Adipose tissue (tissue), 3 donors: Measurements from ENCODE around the gene SORT1. TPM values are rescaled to one million over a fixed set of nuclear protein-coding genes. Genes with fewer than 3 reads are reported as not detected.
A peak's percentile ranks its signal among the peaks of the same experiment; 100 is the strongest.
"Not testable (repeated sequence)": the region's sequence is repeated elsewhere in the genome, so short reads cannot be mapped to it uniquely, and the experiment has no call there.

Experiments used
- H3K27ac ChIP-seq: one replicate; pipeline ENCODE4 v1.5.1; 2013; ENCODE audit warnings: low read depth, low read length
- WGBS, 3 donors: extraction: QIAGEN DNeasy Blood & Tissue Kit; methylation state at CpG; one replicate each; pipeline ENCODE4 v1.1.7; 2013; 5-methylcytosine and 5-hydroxymethylcytosine counted together
- polyA plus RNA-seq, 3 donors: library from polyadenylated mRNA; stranded (reverse); fragments of 200-250 nt; gene quantifications; one replicate each; pipeline ENCODE4 v1.2.3, GENCODE V29; 2013
- donor health status: healthy with polysubstance abuse.
- donor health status: Bipolar disorder and iron deficiency.
- donor health status: healthy.

The SORT1 gene
- polyA plus RNA-seq, 3 donors: 13.2 to 47.9 (median 24.6) TPM

DNA sequence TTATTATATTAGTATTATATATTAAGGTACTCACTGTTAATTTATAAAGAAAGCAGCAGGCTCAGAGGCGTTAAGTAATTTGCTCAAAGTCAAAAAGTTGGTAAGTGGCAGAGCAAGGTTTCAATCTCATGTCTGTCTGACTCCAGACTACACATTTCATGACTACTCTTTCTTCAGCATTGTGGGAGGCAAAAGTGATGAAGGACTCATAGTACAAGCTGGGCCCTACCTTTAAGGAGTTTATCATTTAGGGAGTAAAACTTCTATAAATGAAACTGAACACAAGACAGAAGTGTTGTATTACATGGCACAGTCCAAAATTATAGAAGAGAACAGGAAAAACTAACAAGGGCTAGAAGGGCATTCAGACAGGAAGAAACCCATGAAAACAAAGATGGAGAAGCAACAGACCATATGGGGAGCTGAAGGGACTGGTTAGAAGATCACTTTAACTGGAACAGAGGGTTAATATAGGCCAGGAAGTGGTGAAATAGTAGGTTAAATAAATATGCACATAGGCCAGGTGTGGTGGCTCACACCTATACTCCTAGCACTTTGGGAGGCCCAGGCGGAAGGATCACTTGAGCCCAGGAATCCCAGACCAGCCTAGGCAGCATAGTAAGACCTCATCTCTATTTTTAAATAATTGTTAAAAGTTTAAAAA, 11.5 kb downstream of the SORT1 start:
- 92 to 97% (median 96%) methylated on average over 2 of the region's 2 CpGs for WGBS, 3 donors
- peak overlapping the region; percentile 26 for H3K27ac ChIP-seq

DNA sequence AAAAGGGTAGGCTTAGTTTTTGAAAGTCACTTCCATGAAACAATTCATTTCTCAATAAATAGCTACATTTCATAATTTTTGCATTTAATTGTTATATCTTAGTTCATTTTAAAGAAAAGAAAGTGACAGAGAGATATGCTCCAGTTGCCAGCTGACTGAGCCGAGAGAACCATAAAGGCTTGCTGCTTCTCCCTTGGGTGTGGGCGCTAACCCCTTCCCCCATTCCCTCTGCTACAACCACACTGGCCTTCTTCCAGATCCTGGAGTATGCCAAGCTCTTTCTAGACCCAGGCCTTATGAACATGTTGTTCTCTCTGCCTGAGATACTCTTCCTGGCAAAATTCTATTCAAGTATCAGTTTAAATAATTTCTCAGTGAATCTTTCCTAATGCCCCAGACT, 12.3 kb downstream of the SORT1 start:
- H3K27ac ChIP-seq: no peak overlapping the region
- 65 to 70% (median 66%) methylated on average over 2 of the region's 2 CpGs for WGBS, 3 donors

DNA sequence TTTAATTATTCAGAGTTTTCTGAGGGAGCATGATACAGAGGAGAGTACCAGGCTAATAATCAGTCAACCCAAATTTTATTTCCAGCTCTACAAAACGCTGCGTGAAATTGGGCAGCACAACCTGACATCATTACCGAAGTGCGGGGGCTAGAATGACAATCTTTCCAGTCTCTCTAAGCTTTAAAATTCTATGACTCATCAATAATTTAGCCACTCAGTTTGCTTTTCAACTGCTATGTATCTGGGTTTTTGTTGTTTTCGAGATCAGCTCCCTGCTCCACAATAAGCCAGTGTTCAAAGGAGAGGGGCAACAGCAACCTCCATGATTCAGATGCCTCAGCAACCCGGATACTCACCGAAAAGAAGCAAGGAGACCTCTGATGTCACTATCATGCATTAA, 13.9 kb downstream of the SORT1 start:
- WGBS, 3 donors: 87 to 92% (median 90%) methylated on average over 7 of the region's 7 CpGs

DNA sequence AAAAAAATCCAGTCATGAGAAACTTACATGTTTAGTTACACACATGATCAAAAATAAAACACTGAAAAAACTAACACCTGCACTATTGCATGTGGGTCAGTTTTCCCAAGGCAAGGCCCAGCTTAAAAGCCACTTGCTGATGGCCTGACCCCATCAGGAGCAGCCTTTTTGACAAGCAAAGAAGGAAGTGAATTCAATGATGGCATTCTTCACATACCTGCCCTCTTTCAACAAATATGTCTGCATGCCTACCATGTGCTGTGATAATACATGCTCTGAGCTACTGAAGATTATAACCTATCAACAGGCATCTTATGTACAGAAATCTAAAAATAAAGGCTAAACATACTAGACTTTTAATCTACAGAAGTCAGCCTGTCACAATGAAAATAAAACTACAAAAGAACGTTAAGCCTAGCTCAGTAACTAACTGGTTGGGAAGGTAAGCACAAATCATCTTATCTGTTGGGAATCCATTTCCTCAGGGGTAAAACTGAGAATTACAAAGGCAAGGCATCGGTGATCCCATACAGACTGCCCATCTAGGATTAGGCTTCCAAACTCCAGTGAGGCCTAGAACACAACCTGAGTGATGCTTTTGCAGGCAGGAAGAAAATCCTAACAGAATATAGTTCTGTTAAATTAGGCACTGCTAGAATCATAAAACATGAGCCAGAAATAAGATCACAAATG, 14.5 kb downstream of the SORT1 start:
- no peak overlapping the region for H3K27ac ChIP-seq
- 50 to 85% (median 73%) methylated on average over 2 of the region's 2 CpGs for WGBS, 3 donors

More for the DNA sequence above, 13.9 kb downstream of the SORT1 start:
- no peak overlapping the region for H3K27ac ChIP-seq

DNA sequence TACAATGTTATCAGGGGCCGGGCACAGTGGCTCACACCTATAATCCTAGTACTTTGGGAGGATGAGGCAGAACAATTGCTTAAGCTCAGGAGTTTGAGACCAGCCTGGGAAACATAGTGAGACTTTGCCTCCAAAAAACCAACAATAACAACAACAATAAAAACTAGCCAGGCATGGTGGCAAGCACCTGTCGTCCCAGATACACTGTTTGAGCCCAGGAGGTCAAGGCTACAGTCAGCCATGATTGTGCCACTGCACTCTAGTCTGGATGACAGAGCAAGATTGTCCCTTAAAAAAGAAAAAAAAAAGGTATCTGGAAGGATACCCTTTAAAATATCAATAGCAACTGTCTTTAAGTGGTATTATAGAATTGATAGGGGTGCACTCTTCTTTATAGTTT, 16.1 kb downstream of the SORT1 start:
- WGBS, 3 donors: 69 to 94% (median 89%) methylated on average over 2 of the region's 2 CpGs
- no peak overlapping the region for H3K27ac ChIP-seq

DNA sequence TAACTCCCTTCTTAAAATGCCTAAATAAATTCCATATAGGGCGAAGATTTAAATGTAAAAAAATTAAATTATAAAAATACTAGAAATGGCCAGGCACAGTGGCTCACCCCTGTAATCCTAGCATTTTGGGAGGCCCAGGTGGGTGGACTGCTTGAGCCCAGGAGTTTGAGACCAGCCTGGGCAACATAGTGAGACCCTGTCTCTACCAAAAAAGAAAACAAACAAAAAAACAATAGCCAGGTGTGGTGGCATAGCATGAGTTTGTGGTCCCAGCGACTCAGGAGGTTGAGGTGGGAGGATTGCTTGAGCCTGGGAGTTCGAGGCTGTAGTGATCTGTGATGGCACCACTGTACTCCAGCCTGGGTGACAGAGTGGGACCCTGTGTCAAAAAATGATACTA, 17.8 kb downstream of the SORT1 start:
- H3K27ac ChIP-seq: no peak overlapping the region
- 93 to 95% (median 93%) methylated on average over 3 of the region's 3 CpGs for WGBS, 3 donors

DNA sequence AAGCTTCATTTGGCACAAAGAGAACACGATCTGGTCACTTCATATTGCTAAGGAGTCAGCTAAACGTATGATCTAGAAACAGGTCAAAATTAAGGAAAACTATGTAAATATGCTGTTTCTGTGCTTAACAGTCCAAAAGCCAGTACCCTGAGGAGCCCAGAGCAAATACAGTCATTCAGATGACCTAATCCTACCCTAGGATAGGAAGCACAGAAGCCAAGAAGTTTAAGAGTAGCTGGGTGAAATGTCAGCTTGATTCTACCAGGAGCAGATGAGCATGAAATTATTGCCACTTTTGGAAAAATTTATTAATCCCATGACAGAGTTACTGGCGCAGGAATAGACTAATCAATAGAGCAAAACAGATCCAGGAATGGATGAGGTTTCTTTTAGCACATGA, 18.3 kb downstream of the SORT1 start:
- no peak overlapping the region for H3K27ac ChIP-seq
- WGBS, 3 donors: 60 to 84% (median 79%) methylated on average over 3 of the region's 3 CpGs

DNA sequence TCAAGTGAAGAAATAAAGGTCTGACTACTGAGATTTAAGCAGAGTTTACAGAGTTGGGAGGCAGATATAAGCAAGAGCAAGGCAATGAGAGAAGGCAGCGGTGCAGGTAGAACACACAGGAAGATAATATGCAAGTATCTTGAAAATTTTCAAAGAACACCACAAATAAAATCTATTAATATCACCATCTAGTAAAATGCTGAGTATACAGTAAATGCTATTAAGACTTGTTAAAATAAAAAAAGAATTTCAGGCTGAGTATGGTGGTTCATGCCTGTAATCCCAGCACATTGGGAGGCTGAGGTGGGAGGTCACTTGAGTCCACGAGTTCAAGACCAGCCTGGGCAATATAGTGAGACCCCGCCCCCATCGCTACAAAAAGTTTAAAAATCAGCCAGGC, 20.0 kb downstream of the SORT1 start:
- no peak overlapping the region for H3K27ac ChIP-seq
- WGBS, 3 donors: 96 to 99% (median 97%) methylated on average over 4 of the region's 4 CpGs

DNA sequence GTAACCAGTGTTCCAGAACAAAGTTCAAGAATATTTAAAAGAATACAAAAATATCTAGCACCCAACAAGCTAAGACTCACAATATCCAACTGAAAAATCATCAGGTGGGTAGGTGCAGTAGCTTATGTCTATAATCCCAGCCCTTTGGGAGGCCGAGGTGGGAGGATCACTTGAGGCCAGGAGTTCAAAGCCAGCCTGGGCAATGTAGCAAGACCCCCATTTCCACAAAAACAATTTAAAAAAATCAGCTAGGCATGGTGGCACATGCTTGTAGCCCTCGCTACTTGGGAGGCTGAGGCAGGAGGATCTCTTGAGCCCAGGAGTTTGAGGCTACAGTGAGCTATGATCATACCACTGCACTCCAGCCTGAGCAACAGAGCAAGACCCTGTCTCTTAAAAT, 24.0 kb downstream of the SORT1 start:
- 97 to 98% (median 98%) methylated on average over 2 of the region's 2 CpGs for WGBS, 3 donors
- not testable (repeated sequence) for H3K27ac ChIP-seq

DNA sequence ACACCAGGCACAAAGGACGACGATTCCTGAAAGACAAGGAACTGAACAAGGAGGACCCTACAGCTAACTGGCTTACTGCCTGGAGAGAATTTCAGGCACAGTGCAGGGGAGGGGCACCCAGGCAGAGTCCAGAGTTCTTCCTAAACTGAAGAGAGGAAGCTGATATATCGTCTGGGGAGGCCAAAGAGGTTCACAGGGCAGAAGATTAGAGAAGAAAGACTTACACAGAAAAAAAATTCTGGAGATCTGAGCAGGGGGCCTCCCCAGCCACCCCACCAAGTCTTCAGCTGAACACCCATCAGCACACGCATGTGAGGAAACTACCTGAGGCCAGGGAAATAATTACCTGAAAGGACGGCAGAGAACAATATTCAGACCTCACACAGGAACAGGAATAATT, 24.6 kb downstream of the SORT1 start:
- no peak overlapping the region for H3K27ac ChIP-seq
- 49 to 64% (median 53%) methylated on average over 5 of the region's 5 CpGs for WGBS, 3 donors

DNA sequence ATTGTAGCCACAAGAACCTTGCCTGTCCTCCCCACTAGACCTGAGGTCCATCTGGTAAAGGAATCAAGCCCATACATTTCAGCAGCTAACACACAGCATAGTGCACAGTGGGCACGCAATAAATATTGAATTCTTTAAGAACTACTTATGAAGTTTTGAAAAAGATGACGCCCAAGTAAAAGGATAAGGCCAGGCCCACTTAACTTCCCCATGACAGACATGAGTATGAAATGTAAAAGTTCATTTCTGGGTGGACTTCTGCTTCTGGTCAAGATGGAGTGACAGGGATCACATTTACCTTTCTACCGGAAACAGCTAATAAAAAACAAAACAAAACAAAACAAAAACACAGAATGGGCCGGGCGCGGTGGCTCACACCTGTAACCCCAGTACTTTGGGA, 25.4 kb downstream of the SORT1 start:
- no peak overlapping the region for H3K27ac ChIP-seq
- WGBS, 3 donors: 92 to 96% (median 93%) methylated on average over 6 of the region's 6 CpGs

DNA sequence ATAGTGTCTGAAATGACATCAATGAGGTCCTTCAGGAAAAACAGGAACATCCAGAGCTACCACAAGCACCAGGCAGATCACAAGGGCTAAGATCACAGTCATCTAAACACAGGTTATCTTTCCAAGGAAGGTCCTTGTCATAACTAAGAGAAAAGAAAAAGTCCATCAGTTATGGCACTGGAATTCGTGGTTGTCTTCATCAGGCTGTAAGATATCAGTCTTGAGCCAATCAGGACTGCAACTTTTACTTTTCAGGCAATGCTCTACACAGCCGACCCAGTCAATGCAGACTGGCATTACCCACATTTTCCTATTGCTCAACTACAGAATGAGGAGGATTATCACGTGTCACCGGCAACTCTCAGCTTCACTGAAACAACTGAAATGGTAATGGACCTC, 26.4 kb downstream of the SORT1 start:
- H3K27ac ChIP-seq: no peak overlapping the region
- 38 to 59% (median 44%) methylated on average over 4 of the region's 4 CpGs for WGBS, 3 donors

DNA sequence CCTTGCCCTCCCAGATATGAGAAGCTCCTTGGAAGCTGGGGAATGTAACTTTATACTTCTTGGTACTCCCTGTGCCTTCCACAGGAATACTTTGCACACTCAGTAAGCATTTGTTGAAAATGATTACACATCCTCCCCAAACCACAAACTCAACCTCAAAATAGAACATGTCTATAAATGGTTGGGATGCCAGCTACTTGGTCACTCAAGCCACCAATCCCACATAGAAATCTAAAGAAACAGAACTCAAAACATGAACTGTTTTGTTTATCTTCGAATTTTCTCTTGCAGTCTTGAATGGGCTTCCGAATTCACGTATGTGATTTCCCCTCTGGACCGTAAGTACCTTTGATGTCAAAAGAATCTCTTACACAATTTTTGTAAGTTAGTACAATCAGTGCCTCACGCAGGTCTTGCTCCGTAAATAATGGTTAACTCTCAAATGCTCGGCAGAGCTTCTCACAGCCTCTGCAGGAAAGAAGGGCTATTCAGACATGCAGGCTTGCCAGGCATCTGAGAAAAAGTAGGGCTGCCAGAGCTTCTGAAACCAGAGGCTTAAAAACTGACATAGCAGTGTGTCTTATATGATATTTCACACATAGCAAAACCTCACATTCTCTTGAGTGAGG, 26.9 kb downstream of the SORT1 start:
- no peak overlapping the region for H3K27ac ChIP-seq
- 27 to 60% (median 38%) methylated on average over 7 of the region's 7 CpGs for WGBS, 3 donors

DNA sequence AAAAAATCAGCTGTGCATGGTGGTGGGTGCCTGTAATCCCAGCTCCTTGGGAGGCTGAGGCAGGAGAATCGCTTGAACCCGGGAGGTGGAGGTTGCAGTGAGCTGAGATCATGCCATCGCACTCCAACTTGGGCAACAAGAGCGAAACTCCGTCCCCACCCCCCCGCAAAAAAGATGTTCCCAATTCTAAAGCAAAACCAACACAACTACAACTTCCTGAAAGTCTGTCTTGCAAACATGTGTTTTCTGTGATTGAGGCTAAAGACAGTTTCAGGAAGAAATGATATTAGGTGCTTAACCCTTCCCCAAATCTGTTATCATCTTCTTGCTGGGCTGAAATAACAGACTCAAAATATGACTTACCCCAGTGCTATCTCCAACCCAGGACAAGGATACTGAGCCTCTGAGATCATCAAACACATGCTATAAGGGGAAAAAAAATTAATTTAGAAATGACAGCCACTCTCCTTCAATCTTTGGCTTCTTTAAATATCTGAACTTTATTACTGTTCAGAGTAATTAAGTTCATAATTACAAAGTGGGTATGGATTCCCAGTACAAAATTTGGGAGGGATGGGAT, 28.5 kb downstream of the SORT1 start:
- 67 to 93% (median 71%) methylated on average over 6 of the region's 6 CpGs for WGBS, 3 donors
- no peak overlapping the region for H3K27ac ChIP-seq

DNA sequence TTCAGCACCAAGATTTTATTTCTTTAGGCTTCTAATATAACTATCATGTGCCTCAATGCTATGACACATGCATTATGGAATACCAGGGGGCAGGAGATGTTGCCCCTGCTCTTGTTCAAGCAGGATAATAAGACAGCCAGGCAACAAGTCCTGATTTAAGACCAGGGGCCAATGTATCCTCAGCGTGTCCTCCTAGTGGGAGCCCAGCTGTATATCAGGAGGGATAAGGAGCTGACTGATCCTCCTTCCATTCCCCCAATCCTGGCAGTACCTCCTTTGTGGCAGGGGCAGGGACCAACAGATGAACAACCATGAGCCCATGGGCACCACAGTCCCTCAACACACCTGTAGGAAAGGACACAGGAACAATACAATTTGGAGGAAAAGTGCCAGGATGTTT, 29.3 kb downstream of the SORT1 start:
- H3K27ac ChIP-seq: no peak overlapping the region
- 85 to 95% (median 93%) methylated on average over 1 of the region's 1 CpG for WGBS, 3 donors

DNA sequence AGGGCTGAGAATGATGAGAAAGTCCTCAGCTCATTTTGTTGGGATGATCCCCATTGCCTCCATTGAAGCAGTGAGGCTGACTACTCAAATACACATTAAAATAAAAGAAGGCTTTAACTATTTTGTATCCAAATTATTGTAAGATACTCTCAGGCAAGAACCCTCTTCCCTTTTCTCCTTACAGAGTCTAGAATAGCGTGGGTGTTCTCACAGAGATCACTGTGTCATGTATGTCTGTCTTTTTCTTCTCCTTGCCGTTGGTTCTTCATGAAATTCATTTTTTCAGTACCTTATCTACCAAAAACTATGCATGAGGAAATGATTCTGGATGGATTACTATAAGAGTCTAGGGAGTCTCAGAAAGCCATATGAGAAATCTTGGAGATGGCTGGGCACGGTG, 30.1 kb downstream of the SORT1 start:
- H3K27ac ChIP-seq: no peak overlapping the region
- 89 to 96% (median 92%) methylated on average over 3 of the region's 3 CpGs for WGBS, 3 donors

DNA sequence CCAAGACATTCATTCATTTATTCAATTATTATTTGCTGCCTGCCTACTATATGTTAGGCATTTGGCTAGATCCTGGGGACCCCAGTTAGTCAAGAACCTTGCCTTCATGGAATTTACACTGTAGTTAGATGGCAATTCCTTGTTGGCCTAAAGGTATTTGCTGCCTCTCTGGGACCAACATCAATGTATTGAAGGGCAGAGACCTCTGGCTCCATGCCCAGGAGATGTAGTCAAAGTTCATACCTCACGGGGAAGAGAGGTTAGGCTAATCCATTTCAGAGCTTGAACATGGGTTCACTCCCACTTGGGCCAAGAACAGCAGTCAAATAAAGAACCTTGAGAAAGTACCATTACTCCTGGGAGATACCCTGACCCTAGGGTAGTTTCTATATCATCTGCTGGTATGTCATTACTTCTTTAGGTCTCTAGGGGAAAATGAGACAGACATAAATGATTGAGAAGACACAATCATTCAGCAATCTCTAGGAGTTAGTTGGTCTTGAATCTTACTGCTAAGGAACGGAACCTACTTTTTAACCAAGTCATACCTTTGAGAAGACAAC, 32.0 kb downstream of the SORT1 start:
- 80 to 91% (median 83%) methylated on average over 2 of the region's 2 CpGs for WGBS, 3 donors
- H3K27ac ChIP-seq: no peak overlapping the region

DNA sequence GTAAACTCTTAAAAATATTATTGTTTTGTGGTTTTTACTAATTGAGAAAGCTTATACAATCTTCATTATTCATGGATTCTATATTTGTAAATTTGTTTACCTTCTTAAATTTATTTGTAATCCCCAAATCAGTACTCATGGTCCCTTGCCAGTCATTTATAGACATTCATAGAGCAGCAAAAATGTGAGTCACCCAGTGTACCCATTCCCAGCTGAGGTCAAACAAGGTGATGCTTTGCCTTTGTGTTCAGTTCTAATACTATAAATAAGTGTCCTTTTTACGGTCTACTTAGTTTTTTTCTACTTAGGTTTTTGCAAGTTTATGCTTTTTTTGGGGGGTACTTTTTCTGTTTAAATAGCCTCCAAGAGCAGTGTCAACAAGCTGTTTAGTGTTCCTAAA, 36.1 kb downstream of the SORT1 start:
- 73 to 84% (median 75%) methylated on average over 1 of the region's 1 CpG for WGBS, 3 donors
- H3K27ac ChIP-seq: no peak overlapping the region

DNA sequence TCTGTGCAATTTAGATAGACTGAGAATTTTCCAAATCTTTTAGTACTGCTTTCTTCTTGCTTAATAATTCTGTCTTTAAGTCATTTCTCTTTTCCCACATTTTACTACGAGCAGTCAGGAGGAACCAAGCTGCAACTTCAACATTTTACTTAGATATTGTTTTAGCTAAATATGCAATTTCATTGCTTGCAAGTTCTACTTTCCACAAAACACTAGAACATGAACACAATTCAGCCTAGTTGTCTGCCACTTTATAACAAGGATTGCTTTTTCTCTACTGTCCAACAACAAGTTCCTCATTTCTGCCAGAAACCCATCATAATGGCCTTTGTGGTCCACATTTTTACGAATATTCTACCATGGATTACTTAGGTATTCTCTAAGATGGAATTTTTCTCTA, 36.6 kb downstream of the SORT1 start:
- no peak overlapping the region for H3K27ac ChIP-seq
- 70 to 96% (median 76%) methylated on average over 2 of the region's 2 CpGs for WGBS, 3 donors
